ENCODE results near the gene ZC3H12A. TPM values are rescaled to one million over a fixed set of nuclear protein-coding genes. Genes with fewer than 3 reads are reported as not detected.

ZC3H12A gene
- 16.0 to 18.4 TPM (median 17.8 TPM) in 5 replicates for total RNA-seq (2022; extraction: Qiagen RNA extraction; ENCODE audit: low read depth)

GRCh38 chr1:37474046-37474696, at the start of gene ZC3H12A:
ZC3H12A (plus strand) TSS chr1:37474580; CDS start chr1:37475497, 917 bp downstream.

GRCh38 chr1:37514350-37515184, 40.2 kb downstream of the ZC3H12A start, which contains the start of gene MEAF6:
MEAF6 (minus strand) TSS chr1:37514766; CDS start chr1:37514746, 20 bp downstream.

Other genes with a start within 250 kb of the ZC3H12A start
- 29.4 to 37.3 TPM (median 36.9 TPM) in 5 replicates for gene MEAF6, start 40.2 kb downstream of the ZC3H12A start, total RNA-seq (2022; extraction: Qiagen RNA extraction; ENCODE audit: low read depth)
- gene SNIP1, start 79.7 kb downstream of the ZC3H12A start, total RNA-seq (2022; extraction: Qiagen RNA extraction; ENCODE audit: low read depth) = 8.3 to 12.7 TPM (median 11.8 TPM) in 5 replicates
- gene DNALI1, start 82.4 kb downstream of the ZC3H12A start, total RNA-seq (2022; extraction: Qiagen RNA extraction; ENCODE audit: low read depth) = 0.02 to 0.43 TPM (median 0.05 TPM) in 3 of 5 replicates, not detected in the others
- gene GNL2, start 121.4 kb downstream of the ZC3H12A start, total RNA-seq (2022; extraction: Qiagen RNA extraction; ENCODE audit: low read depth) = 50.1 to 63.8 TPM (median 55.8 TPM) in 5 replicates
- 0.08 to 0.21 TPM (median 0.09 TPM) in 5 replicates for gene RSPO1, start 160.3 kb downstream of the ZC3H12A start, total RNA-seq (2022; extraction: Qiagen RNA extraction; ENCODE audit: low read depth)
- 47.5 to 51.4 TPM (median 48.9 TPM) in 5 replicates for gene CDCA8, start 217.9 kb downstream of the ZC3H12A start, total RNA-seq (2022; extraction: Qiagen RNA extraction; ENCODE audit: low read depth)

All from A549 treated with DMSO at 1 μM for 4 hours (cell line).